ENCODE data around the gene ULK4. TPM values are rescaled to one million over a fixed set of nuclear protein-coding genes. Genes with fewer than 3 reads are reported as not detected.

The ULK4 gene
- total RNA-seq, 1 experiment from 2014 or later, result 4.2 TPM

GRCh38 chr3:41932464-41932863 is 29.4 kb downstream of the ULK4 start:
- CTCF ChIA-PET, result no interaction called here
- Mint-ChIP-seq H3K4me3 (ENCODE audit: unreplicated experiment) (no peak overlapping the region), H3K27ac (ENCODE audit: unreplicated experiment) (no peak overlapping the region), H3K36me3 (ENCODE audit: insufficient read depth, unreplicated experiment) (no peaks in the 10 kb centered on the region), H3K4me1 (ENCODE audit: low read depth, unreplicated experiment) (no peaks in the 10 kb centered on the region), H3K27me3 (ENCODE audit: insufficient read depth, unreplicated experiment) (no peaks in the 10 kb centered on the region), H3K9me3 (ENCODE audit: unreplicated experiment) (no peaks in the 10 kb centered on the region)
- Histone ChIP-seq H3K9me3 (no peaks in the 10 kb centered on the region), H3K27me3 (replicated peaks; ENCODE audit: control insufficient read depth, insufficient read depth, low read length) (no peaks in the 10 kb centered on the region), H3K4me1 (no peaks in the 10 kb centered on the region), H3K4me3 (ENCODE audit: low read depth, low read length) (no peak overlapping the region), H3K36me3 (ENCODE audit: control insufficient read depth, insufficient read depth, low read length) (no peaks in the 10 kb centered on the region)
- BruUV-seq (replicated peaks), result no TSS peak
- DNase-seq, result no peak
- POLR2A ChIA-PET, result no interaction called here
- TF ChIP-seq CTCF (IDR thresholded peaks at IDR 0.05; ENCODE audit: insufficient read depth in 1 of 2, low read depth in 1 of 2, low read length in 1 of 2, severe bottlenecking in 1 of 2, unreplicated experiment in 1 of 2), result no peak
- intact Hi-C loops (cut with micrococcal nuclease; ENCODE audit: unreplicated experiment), result no loop called here

GRCh38 chr3:41920406-41920965 is 41.4 kb downstream of the ULK4 start:
- Histone ChIP-seq H3K4me1 (no peaks in the 10 kb centered on the region), H3K27me3 (replicated peaks; ENCODE audit: control insufficient read depth, insufficient read depth, low read length) (no peaks in the 10 kb centered on the region), H3K9me3 (no peaks in the 10 kb centered on the region), H3K4me3 (ENCODE audit: low read depth, low read length) (no peak overlapping the region), H3K36me3 (ENCODE audit: control insufficient read depth, insufficient read depth, low read length) (no peaks in the 10 kb centered on the region)
- Mint-ChIP-seq H3K9me3 (ENCODE audit: unreplicated experiment) (no peaks in the 10 kb centered on the region), H3K4me3 (ENCODE audit: unreplicated experiment) (no peak overlapping the region), H3K36me3 (ENCODE audit: insufficient read depth, unreplicated experiment) (no peaks in the 10 kb centered on the region), H3K4me1 (ENCODE audit: low read depth, unreplicated experiment) (no peaks in the 10 kb centered on the region), H3K27me3 (ENCODE audit: insufficient read depth, unreplicated experiment) (no peaks in the 10 kb centered on the region), H3K27ac (ENCODE audit: unreplicated experiment) (no peak overlapping the region)
- intact Hi-C loops (cut with micrococcal nuclease; ENCODE audit: unreplicated experiment), result no loop called here
- BruUV-seq (replicated peaks), result no TSS peak
- POLR2A ChIA-PET, result no interaction called here
- CTCF ChIA-PET, result no interaction called here
- TF ChIP-seq CTCF (IDR thresholded peaks at IDR 0.05; ENCODE audit: insufficient read depth in 1 of 2, low read depth in 1 of 2, low read length in 1 of 2, severe bottlenecking in 1 of 2, unreplicated experiment in 1 of 2), result no peak
- no peak for DNase-seq

- DNase-seq, result no peak
- no peaks in the 10 kb centered on the region for H3K9me3 ChIP-seq
- Mint-ChIP-seq H3K27me3 (ENCODE audit: insufficient read depth, unreplicated experiment) (no peaks in the 10 kb centered on the region), H3K27ac (ENCODE audit: unreplicated experiment) (no peak overlapping the region), H3K36me3 (ENCODE audit: insufficient read depth, unreplicated experiment) (no peaks in the 10 kb centered on the region), H3K4me1 (ENCODE audit: low read depth, unreplicated experiment) (no peaks in the 10 kb centered on the region), H3K9me3 (ENCODE audit: unreplicated experiment) (no peaks in the 10 kb centered on the region), H3K4me3 (ENCODE audit: unreplicated experiment) (no peak overlapping the region)
- H3K4me1 ChIP-seq, result no peaks in the 10 kb centered on the region
- TF ChIP-seq CTCF (IDR thresholded peaks at IDR 0.05; ENCODE audit: insufficient read depth in 1 of 2, low read depth in 1 of 2, low read length in 1 of 2, severe bottlenecking in 1 of 2, unreplicated experiment in 1 of 2), result no peak
- intact Hi-C loops (cut with micrococcal nuclease; ENCODE audit: unreplicated experiment), result no loop called here
- H3K27me3 ChIP-seq (replicated peaks; ENCODE audit: control insufficient read depth, insufficient read depth, low read length), result no peaks in the 10 kb centered on the region
- CTCF ChIA-PET, result no interaction called here
- no peak overlapping the region for H3K4me3 ChIP-seq (ENCODE audit: low read depth, low read length)
- no TSS peak for BruUV-seq (replicated peaks)
- POLR2A ChIA-PET, result no interaction called here
- no peaks in the 10 kb centered on the region for H3K36me3 ChIP-seq (ENCODE audit: control insufficient read depth, insufficient read depth, low read length)
Observed at GRCh38 chr3:41915353-41915752, 46.5 kb downstream of the ULK4 start.
